ENCODE measurements around the gene TMC4. TPM values are rescaled to one million over a fixed set of nuclear protein-coding genes. Genes with fewer than 3 reads are reported as not detected.
A peak's percentile ranks its signal among the peaks of the same experiment; 100 is the strongest.
"Not testable (repeated sequence)": the region's sequence is repeated elsewhere in the genome, so short reads cannot be mapped to it uniquely, and the experiment has no call there.

TMC4 gene
- total RNA-seq, 1 donor, result not detected

GRCh38 chr19:54173359-54173699 is 369 bp upstream of the TMC4 start:
- DNase-seq (ENCODE audit: low read depth), result no peak
- TF ChIP-seq CTCF (IDR thresholded peaks at IDR 0.05; ENCODE audit: insufficient read depth, low read depth, low read length), result no peak
- H3K4me3 ChIP-seq (ENCODE audit: low read depth, low read length), result no peak overlapping the region

- not testable (repeated sequence) for DNase-seq (ENCODE audit: low read depth); H3K4me3 ChIP-seq (ENCODE audit: low read depth, low read length)
Measured at GRCh38 chr19:54171736-54172431, 1.1 kb downstream of the TMC4 start.

- no peak for DNase-seq (ENCODE audit: low read depth)
- TF ChIP-seq CTCF (IDR thresholded peaks at IDR 0.05; ENCODE audit: insufficient read depth, low read depth, low read length), result no peak
- no peak overlapping the region for H3K4me3 ChIP-seq (ENCODE audit: low read depth, low read length)
Measured at GRCh38 chr19:54169149-54169740, 3.7 kb downstream of the TMC4 start.

GRCh38 chr19:54168174-54168917 is 4.6 kb downstream of the TMC4 start:
- H3K4me3 ChIP-seq (ENCODE audit: low read depth, low read length), result no peak overlapping the region
- DNase-seq (ENCODE audit: low read depth), result peak; percentile 83
- TF ChIP-seq CTCF (IDR thresholded peaks at IDR 0.05; ENCODE audit: insufficient read depth, low read depth, low read length), result peak; percentile 83

GRCh38 chr19:54165222-54165621 is 7.7 kb downstream of the TMC4 start:
- no peak for TF ChIP-seq CTCF (IDR thresholded peaks at IDR 0.05; ENCODE audit: insufficient read depth, low read depth, low read length)
- no peak overlapping the region for H3K4me3 ChIP-seq (ENCODE audit: low read depth, low read length)
- DNase-seq (ENCODE audit: low read depth), result no peak

GRCh38 chr19:54164369-54165068 is 8.4 kb downstream of the TMC4 start:
- TF ChIP-seq CTCF (IDR thresholded peaks at IDR 0.05; ENCODE audit: insufficient read depth, low read depth, low read length), result no peak
- peak overlapping the region; percentile 23 for H3K4me3 ChIP-seq (ENCODE audit: low read depth, low read length)
- peak; percentile 34 for DNase-seq (ENCODE audit: low read depth)

- H3K4me3 ChIP-seq (ENCODE audit: low read depth, low read length), result peak overlapping the region; percentile 69
- TF ChIP-seq CTCF (IDR thresholded peaks at IDR 0.05; ENCODE audit: insufficient read depth, low read depth, low read length), result no peak
- no peak for DNase-seq (ENCODE audit: low read depth)
Measured at GRCh38 chr19:54162884-54163283, 10.1 kb downstream of the TMC4 start.
